Endothelial cell of umbilical vein (primary cell): ENCODE data around the gene GLDC. TPM values are rescaled to one million over a fixed set of nuclear protein-coding genes. Genes with fewer than 3 reads are reported as not detected.

Experiments
- BruUV-seq: library from RNA; stranded (reverse); fragments of 400-500 nt; replicated peaks from 2 replicates; lab custom pipeline; 2021; lab: Mats Ljungman, UMichigan
- CTCF ChIA-PET: fragments of 300-600, 350-600 bp; sonication (Branson Sonifier 250); formaldehyde crosslinking; loops from one replicate; lab custom pipeline; 2021; ENCODE audit warnings: antibody characterized with exemption, inconsistent platforms; lab: Charles Lee
- POLR2A ChIA-PET: fragments of 300-600, 350-600 bp; sonication (Branson Sonifier 250); formaldehyde crosslinking; loops from one replicate; lab custom pipeline; 2021; ENCODE audit warnings: antibody characterized with exemption, inconsistent platforms; lab: Charles Lee
- DNase-seq: peaks from one replicate; pipeline ENCODE4 v3.0.0-alpha.2; 2011; ENCODE audit warnings: low read depth, low spot score
- FAIRE-seq: peaks from 2 replicates; lab custom pipeline; 2011; peaks lifted over from hg19 to GRCh38; lab: Jason Lieb, UNC
- H2AFZ ChIP-seq: 2 replicates; pipeline ENCODE4 v1.6.0; 2012; ENCODE audit warnings: low read depth, low read length, control low read depth, inconsistent platforms
- H3K27ac ChIP-seq: 2 replicates; pipeline ENCODE4 v1.5.1; 2011; ENCODE audit warnings: low read depth, mild to moderate bottlenecking, control low read depth, low read length, moderate library complexity; ENCODE audit not compliant: insufficient read depth
- H3K27me3 ChIP-seq, 2 experiments: 2 replicates each; pipeline versions ENCODE4 v1.6.0 to v1.6.1; 2011; ENCODE audit warnings: low read length in 2 of 2, mixed read lengths in 1 of 2; ENCODE audit not compliant: control insufficient read depth in 2 of 2, insufficient read depth in 2 of 2
- H3K36me3 ChIP-seq, 2 experiments: 2 replicates in 1 of 2; 3 replicates in 1 of 2; pipeline ENCODE4 v1.5.1; 2011; ENCODE audit warnings: low read length in 2 of 2, mild to moderate bottlenecking in 1 of 2, moderate library complexity in 1 of 2; ENCODE audit not compliant: control insufficient read depth in 2 of 2, insufficient read depth in 2 of 2; ENCODE audit errors: extremely low read depth in 1 of 2
- H3K4me1 ChIP-seq: 3 replicates; pipeline ENCODE4 v1.5.1; 2011; ENCODE audit warnings: mild to moderate bottlenecking, low read length; ENCODE audit not compliant: control insufficient read depth, insufficient read depth; ENCODE audit errors: extremely low read depth
- H3K4me2 ChIP-seq: 2 replicates; pipeline ENCODE4 v1.6.1; 2011; ENCODE audit warnings: low read length, control low read depth, mixed read lengths; ENCODE audit not compliant: insufficient read depth
- H3K4me3 ChIP-seq, 3 experiments: fragments of 200-600 bp in 1 of 3; sonication (generic), shearing (Covaris generic) in 1 of 3; replicated peaks in 1 of 3; 2 replicates each; pipeline ENCODE4 v1.5.1; 2011 to 2016; ENCODE audit warnings: control low read depth in 3 of 3, low read length in 3 of 3, mild to moderate bottlenecking in 2 of 3, inconsistent platforms in 1 of 3, low read depth in 1 of 3, moderate library complexity in 1 of 3; ENCODE audit not compliant: insufficient read depth in 1 of 3
- H3K79me2 ChIP-seq: 2 replicates; pipeline ENCODE4 v1.6.0; 2012; ENCODE audit warnings: low read length, inconsistent platforms; ENCODE audit not compliant: control insufficient read depth, insufficient read depth
- H3K9ac ChIP-seq: replicated peaks from 2 replicates; pipeline ENCODE3; 2011; ENCODE audit warnings: low read length, control low read depth; ENCODE audit not compliant: insufficient read depth; ENCODE audit errors: extremely low read depth
- H3K9me1 ChIP-seq: replicated peaks from 3 replicates; pipeline ENCODE4 v1.6.0; 2011; ENCODE audit warnings: mild to moderate bottlenecking, low read length; ENCODE audit not compliant: control insufficient read depth, insufficient read depth; ENCODE audit errors: extremely low read depth
- H3K9me3 ChIP-seq: replicated peaks from 2 replicates; pipeline ENCODE4 v1.5.1; 2012; ENCODE audit warnings: low read length, inconsistent platforms; ENCODE audit not compliant: control insufficient read depth, insufficient read depth
- H4K20me1 ChIP-seq: replicated peaks from 2 replicates; pipeline ENCODE3; 2011; ENCODE audit warnings: mild to moderate bottlenecking, low read length; ENCODE audit not compliant: control insufficient read depth, insufficient read depth; ENCODE audit errors: extremely low read depth
- EZH2 ChIP-seq: IDR thresholded peaks from 2 replicates; pipeline ENCODE4 v1.6.1; 2012; ENCODE audit warnings: borderline replicate concordance, low read depth, mild to moderate bottlenecking, moderate library complexity, low read length, inconsistent platforms; ENCODE audit not compliant: severe bottlenecking
- FOS ChIP-seq: IDR thresholded peaks from 2 replicates; pipeline ENCODE4 v1.6.1; 2011; ENCODE audit warnings: mild to moderate bottlenecking, low read length, moderate library complexity, borderline replicate concordance; ENCODE audit not compliant: insufficient read depth
- GATA2 ChIP-seq: IDR thresholded peaks from 2 replicates; pipeline ENCODE4 v1.7.0; 2011; ENCODE audit warnings: low read depth, mild to moderate bottlenecking, moderate library complexity, mixed read lengths, low read length; ENCODE audit not compliant: insufficient read length, insufficient read depth
- JUN ChIP-seq: IDR thresholded peaks from 2 replicates; pipeline ENCODE4 v1.6.1; 2011; ENCODE audit warnings: borderline replicate concordance, low read depth; ENCODE audit not compliant: insufficient read length, insufficient read depth
- MYC ChIP-seq: IDR thresholded peaks from one replicate; pipeline ENCODE4 v1.6.1; 2011; ENCODE audit warnings: mild to moderate bottlenecking, low read depth, low read length
- POLR2A ChIP-seq: IDR thresholded peaks from 2 replicates; pipeline ENCODE4 v1.6.1; 2012; ENCODE audit warnings: low read depth, mild to moderate bottlenecking, control low read depth, low read length
- POLR2AphosphoS5 ChIP-seq: IDR thresholded peaks from 2 replicates; pipeline ENCODE4 v1.6.1; 2012; ENCODE audit warnings: low read depth, mild to moderate bottlenecking, control low read depth, low read length, moderate library complexity; ENCODE audit not compliant: insufficient read depth
- dilution Hi-C: fragments of 300-500 bp; cut with MboI; formaldehyde crosslinking; loops from one replicate; pipeline ENCODE4 v1.15.0; 2019; ENCODE audit warnings: low sequenced_read_pairs; ENCODE audit not compliant: extremely low pct_ligation_motif_present
- intact Hi-C: fragments of 100-400 bp; cut with micrococcal nuclease; formaldehyde crosslinking; loops from one replicate; pipeline ENCODE4 v1.10.0; 2022
- polyA plus RNA-seq, 4 experiments: library from polyadenylated mRNA; depleted of rRNA in 3 of 4; stranded (reverse) in 3 of 4; unstranded in 1 of 4; fragments of >200 nt; gene quantifications; 2 replicates each; pipeline versions ENCODE4 v1.2.1 to v1.2.3, GENCODE V29; 2011 to 2012; ENCODE audit warnings: missing spikeins in 1 of 4
- total RNA-seq: library from RNA; stranded (reverse); gene quantifications from 2 replicates; pipeline ENCODE4 v1.2.3, GENCODE V29; 2021
- TF ChIP-seq, protein P1 (sequence below): IDR thresholded peaks from 2 replicates; pipeline ENCODE4 v1.6.1; 2011; ENCODE audit not compliant: insufficient read depth, insufficient read length
- TF ChIP-seq, protein P2 (sequence below), 2 donors: IDR thresholded peaks; 1 replicate in 1 of 2; 2 replicates in 1 of 2; pipeline ENCODE4 v1.5.1; 2011; ENCODE audit warnings: low read length in 2 of 2, mild to moderate bottlenecking in 2 of 2, moderate library complexity in 2 of 2, control low read depth in 1 of 2, inconsistent platforms in 1 of 2, low read depth in 1 of 2; ENCODE audit not compliant: insufficient read depth in 1 of 2; ENCODE audit errors: extremely low read depth in 1 of 2

GLDC gene
- total and polyA plus RNA-seq, 2 donors (not counting 3 experiments of a cell fraction or from before 2014, with no cell fraction given), result 1.8 to 2.6 TPM

DNA sequence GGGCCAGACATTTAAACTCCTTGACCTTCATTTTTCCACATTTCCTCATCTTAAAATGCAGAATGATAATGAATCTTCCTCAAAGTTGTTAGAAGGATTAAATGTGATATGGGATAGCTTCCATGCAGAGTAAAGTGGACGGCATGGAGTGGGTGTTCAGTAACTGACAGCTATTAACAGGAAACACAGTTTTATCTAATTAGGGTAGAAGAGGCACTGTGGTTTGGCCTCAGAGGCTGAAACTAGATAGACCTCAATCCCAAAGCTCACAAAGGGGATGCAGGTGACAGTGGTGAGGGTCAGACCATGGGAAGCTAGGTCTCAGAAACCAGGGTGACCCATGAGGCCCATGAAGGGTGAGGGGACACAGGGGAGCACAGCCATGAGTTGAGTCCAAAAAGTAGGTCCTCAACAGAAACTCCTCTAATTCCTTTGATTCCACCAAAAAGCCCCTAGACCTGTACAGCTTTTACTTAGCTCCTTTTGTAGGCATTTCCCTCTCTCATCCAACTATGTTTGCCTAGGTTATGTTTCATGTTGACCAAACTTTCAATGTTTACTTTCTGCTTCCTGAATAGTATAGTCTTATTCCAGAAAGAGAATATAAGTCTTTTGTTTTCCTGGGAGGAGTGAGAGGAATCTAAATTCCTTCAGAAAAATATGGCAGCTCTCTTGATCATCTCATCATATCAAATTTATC is 27.9 kb upstream of the GLDC start:
- dilution Hi-C loops, result no loop called here
- ChIA-PET CTCF (interaction anchor here (0.8 kb wide), 1 partner anchor 88 kb away, joined by 4 read pairs; no protein-coding TSS in a partner anchor), POLR2A (no interaction called here)
- H3K79me2 ChIP-seq, result no peaks in the 10 kb centered on the region
- no peaks in the 10 kb centered on the region for H3K36me3 ChIP-seq
- H3K9me3 ChIP-seq, result no peaks in the 10 kb centered on the region
- TF ChIP-seq EZH2 (no peak), POLR2A (no peak), FOS (no peak), GATA2 (no peak), JUN (no peak), POLR2AphosphoS5 (no peak), MYC (no peak)
- TF ChIP-seq, protein P1, sequence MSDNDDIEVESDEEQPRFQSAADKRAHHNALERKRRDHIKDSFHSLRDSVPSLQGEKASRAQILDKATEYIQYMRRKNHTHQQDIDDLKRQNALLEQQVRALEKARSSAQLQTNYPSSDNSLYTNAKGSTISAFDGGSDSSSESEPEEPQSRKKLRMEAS, result no peak
- TF ChIP-seq, protein P2, sequence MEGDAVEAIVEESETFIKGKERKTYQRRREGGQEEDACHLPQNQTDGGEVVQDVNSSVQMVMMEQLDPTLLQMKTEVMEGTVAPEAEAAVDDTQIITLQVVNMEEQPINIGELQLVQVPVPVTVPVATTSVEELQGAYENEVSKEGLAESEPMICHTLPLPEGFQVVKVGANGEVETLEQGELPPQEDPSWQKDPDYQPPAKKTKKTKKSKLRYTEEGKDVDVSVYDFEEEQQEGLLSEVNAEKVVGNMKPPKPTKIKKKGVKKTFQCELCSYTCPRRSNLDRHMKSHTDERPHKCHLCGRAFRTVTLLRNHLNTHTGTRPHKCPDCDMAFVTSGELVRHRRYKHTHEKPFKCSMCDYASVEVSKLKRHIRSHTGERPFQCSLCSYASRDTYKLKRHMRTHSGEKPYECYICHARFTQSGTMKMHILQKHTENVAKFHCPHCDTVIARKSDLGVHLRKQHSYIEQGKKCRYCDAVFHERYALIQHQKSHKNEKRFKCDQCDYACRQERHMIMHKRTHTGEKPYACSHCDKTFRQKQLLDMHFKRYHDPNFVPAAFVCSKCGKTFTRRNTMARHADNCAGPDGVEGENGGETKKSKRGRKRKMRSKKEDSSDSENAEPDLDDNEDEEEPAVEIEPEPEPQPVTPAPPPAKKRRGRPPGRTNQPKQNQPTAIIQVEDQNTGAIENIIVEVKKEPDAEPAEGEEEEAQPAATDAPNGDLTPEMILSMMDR (IDR thresholded peaks at IDR 0.05; ENCODE audit: extremely low read depth in 1 of 2, insufficient read depth in 1 of 2, low read depth in 1 of 2, low read length in 2 of 2), result no peak
- FAIRE-seq (no peak), DNase-seq (no peak)
- H3K9ac ChIP-seq, result no peak overlapping the region
- H3K27ac ChIP-seq, result no peak overlapping the region
- BruUV-seq, result no TSS peak
- H4K20me1 ChIP-seq, result no peaks in the 10 kb centered on the region
- no peak overlapping the region for H3K4me3 ChIP-seq
- H2AFZ ChIP-seq, result no peak overlapping the region
- no peaks in the 10 kb centered on the region for H3K4me1 ChIP-seq
- intact Hi-C loops, result no loop called here
- H3K4me2 ChIP-seq, result no peak overlapping the region
- H3K27me3 ChIP-seq, result no peaks in the 10 kb centered on the region
- no peaks in the 10 kb centered on the region for H3K9me1 ChIP-seq
